ENCODE results near the gene ZSWIM8. TPM values are rescaled to one million over a fixed set of nuclear protein-coding genes. Genes with fewer than 3 reads are reported as not detected.
A peak's percentile ranks its signal among the peaks of the same experiment; 100 is the strongest.

The ZSWIM8 gene
- total RNA-seq, 6 experiments from 2014 or later, result 47.2 to 62.6 (median 55.3) TPM

- peaks cover 1% of the 10 kb centered on the region; the same call in 1 of the 2 replicates for H3K27me3 Mint-ChIP-seq (ENCODE audit: insufficient read depth)
- H3K27ac Mint-ChIP-seq, result peak overlapping the region; percentile 90
- H3K9me3 Mint-ChIP-seq, result no peaks in the 10 kb centered on the region
- no peak for TF ChIP-seq CTCF (IDR thresholded peaks at IDR 0.05)
- peaks cover 18% of the 10 kb centered on the region for H3K36me3 Mint-ChIP-seq (ENCODE audit: low read depth)
- no peak overlapping the region; the same call in 1 of the 2 replicates for H3K4me3 Mint-ChIP-seq
- DNase-seq, result peak; percentile 51
- peaks cover 35% of the 10 kb centered on the region for H3K4me1 Mint-ChIP-seq (ENCODE audit: low read depth)
Measured at GRCh38 chr10:73837072-73837471, 51.7 kb downstream of the ZSWIM8 start.

GRCh38 chr10:73838008-73838567, 52.7 kb downstream of the ZSWIM8 start:
- Mint-ChIP-seq H3K27ac (peak overlapping the region; percentile 90; the same call in 1 of the 2 replicates), H3K36me3 (ENCODE audit: low read depth) (peaks cover 22% of the 10 kb centered on the region), H3K9me3 (no peaks in the 10 kb centered on the region), H3K4me3 (no peak overlapping the region), H3K27me3 (ENCODE audit: insufficient read depth) (peaks cover 1% of the 10 kb centered on the region; the same call in 1 of the 2 replicates), H3K4me1 (ENCODE audit: low read depth) (peaks cover 41% of the 10 kb centered on the region)
- no peak for TF ChIP-seq CTCF (IDR thresholded peaks at IDR 0.05)
- no peak for DNase-seq

- H3K4me3 Mint-ChIP-seq, result no peak overlapping the region
- peak overlapping the region; percentile 69 for H3K27ac Mint-ChIP-seq
- H3K9me3 Mint-ChIP-seq, result no peaks in the 10 kb centered on the region
- H3K4me1 Mint-ChIP-seq (ENCODE audit: low read depth), result peaks cover 47% of the 10 kb centered on the region
- no peak for TF ChIP-seq CTCF (IDR thresholded peaks at IDR 0.05)
- peaks cover 28% of the 10 kb centered on the region for H3K36me3 Mint-ChIP-seq (ENCODE audit: low read depth)
- no peak for DNase-seq
- peaks cover 1% of the 10 kb centered on the region for H3K27me3 Mint-ChIP-seq (ENCODE audit: insufficient read depth)
Measured at GRCh38 chr10:73838827-73839226, 53.4 kb downstream of the ZSWIM8 start.

- peaks cover 2% of the 10 kb centered on the region for H3K27me3 Mint-ChIP-seq (ENCODE audit: insufficient read depth)
- no peak for TF ChIP-seq CTCF (IDR thresholded peaks at IDR 0.05)
- H3K4me3 Mint-ChIP-seq, result no peak overlapping the region
- DNase-seq, result no peak
- peaks cover 49% of the 10 kb centered on the region for H3K4me1 Mint-ChIP-seq (ENCODE audit: low read depth)
- H3K27ac Mint-ChIP-seq, result no peak overlapping the region
- peaks cover 25% of the 10 kb centered on the region for H3K36me3 Mint-ChIP-seq (ENCODE audit: low read depth)
- H3K9me3 Mint-ChIP-seq, result no peaks in the 10 kb centered on the region
Measured at GRCh38 chr10:73839276-73839966, 54.0 kb downstream of the ZSWIM8 start.

GRCh38 chr10:73840056-73840402, 54.6 kb downstream of the ZSWIM8 start:
- H3K9me3 Mint-ChIP-seq, result no peaks in the 10 kb centered on the region
- no peak overlapping the region; the same call in 1 of the 2 replicates for H3K27ac Mint-ChIP-seq
- H3K27me3 Mint-ChIP-seq (ENCODE audit: insufficient read depth), result peaks cover 3% of the 10 kb centered on the region; the same call in 1 of the 2 replicates
- no peak overlapping the region for H3K4me3 Mint-ChIP-seq
- DNase-seq, result no peak
- peaks cover 49% of the 10 kb centered on the region for H3K4me1 Mint-ChIP-seq (ENCODE audit: low read depth)
- no peak for TF ChIP-seq CTCF (IDR thresholded peaks at IDR 0.05)
- peaks cover 22% of the 10 kb centered on the region for H3K36me3 Mint-ChIP-seq (ENCODE audit: low read depth)

Data from HFFc6 (cell line).